ENCODE results near the gene GPC1.

The GPC1 gene

DNA sequence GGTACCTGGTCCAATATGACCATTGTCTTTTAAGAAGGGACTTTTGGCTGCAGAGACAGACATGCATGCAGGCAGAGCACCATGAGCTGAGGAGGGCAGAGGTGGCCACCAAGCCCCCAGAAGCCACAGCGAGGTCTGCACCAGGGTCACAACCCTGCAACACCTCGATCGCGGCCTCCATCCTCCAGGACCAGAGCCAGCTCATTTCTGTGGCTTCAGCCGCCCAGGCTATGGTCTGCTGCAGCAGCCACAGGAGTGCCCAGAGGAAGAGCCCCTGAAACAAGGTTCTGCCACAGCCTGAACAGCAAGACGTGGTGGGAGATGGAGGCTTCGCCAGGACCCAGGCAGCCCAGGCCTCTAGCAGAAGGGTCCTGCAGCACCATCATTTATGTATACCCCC, 68.4 kb downstream of the GPC1 start:
- DNase-seq: no peak

- DNase-seq: no peak
Observed at GRCh38 chr2:240505910-240506309, 70.4 kb downstream of the GPC1 start.

- DNase-seq: no peak
Observed at GRCh38 chr2:240506406-240507059, 71.1 kb downstream of the GPC1 start.

GRCh38 chr2:240507060-240507777, 71.8 kb downstream of the GPC1 start:
- no peak for DNase-seq

DNA sequence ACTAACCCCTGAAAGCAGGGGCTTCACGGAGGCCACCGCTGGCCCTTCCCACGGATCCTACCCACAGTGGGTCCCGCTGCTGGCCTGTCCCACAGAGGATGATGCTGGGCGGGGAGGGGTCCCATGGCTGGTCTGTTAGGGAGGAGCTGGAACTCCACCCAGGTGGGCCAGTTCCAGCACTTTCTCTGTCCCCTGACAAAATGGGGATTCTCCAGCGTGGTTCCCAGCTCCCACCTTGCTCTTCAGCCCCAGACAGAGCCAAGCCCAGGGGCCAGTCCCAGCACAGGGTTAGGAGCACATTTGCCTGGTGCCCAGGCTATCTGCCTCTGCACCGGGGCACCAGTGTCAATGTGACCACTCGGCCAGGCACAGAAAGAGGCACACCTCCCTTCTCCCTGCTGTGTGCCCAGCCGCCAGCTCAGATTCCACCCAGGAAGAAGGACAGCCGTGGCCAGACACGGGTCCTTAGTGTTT, 72.4 kb downstream of the GPC1 start:
- no peak for DNase-seq

DNA sequence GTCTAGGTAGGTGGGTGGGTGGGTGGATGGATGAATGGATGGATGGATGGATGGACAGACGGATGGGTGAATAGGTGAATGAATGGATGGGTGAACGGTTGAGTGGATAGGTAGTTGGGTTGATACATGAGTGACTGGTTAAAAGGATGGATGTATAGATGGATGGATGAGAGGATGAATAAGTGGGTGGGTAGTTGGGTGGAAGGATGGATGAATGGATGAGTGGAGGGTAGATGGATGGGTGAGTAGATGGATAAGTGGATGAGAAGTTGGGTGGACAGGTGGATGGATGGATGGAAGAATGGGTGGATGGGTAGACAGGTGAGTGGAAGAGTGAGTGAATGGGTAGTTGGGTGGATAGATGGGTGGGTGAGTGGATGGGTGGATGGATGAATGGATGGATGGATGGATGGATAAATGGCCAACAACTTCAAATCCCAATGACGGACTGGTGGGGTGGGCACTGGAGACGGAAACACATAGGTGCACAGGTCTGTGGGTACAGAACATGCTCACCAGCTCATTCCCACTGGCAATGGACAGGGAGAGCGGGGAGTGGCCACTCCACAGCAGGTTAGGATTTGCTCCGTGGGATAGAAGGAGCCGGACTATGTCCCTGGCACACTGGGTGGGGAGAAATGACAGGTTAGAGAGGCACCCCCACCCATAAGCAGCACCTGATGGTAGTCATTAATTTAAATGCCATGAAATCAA, 73.5 kb downstream of the GPC1 start:
- no peak for DNase-seq

DNA sequence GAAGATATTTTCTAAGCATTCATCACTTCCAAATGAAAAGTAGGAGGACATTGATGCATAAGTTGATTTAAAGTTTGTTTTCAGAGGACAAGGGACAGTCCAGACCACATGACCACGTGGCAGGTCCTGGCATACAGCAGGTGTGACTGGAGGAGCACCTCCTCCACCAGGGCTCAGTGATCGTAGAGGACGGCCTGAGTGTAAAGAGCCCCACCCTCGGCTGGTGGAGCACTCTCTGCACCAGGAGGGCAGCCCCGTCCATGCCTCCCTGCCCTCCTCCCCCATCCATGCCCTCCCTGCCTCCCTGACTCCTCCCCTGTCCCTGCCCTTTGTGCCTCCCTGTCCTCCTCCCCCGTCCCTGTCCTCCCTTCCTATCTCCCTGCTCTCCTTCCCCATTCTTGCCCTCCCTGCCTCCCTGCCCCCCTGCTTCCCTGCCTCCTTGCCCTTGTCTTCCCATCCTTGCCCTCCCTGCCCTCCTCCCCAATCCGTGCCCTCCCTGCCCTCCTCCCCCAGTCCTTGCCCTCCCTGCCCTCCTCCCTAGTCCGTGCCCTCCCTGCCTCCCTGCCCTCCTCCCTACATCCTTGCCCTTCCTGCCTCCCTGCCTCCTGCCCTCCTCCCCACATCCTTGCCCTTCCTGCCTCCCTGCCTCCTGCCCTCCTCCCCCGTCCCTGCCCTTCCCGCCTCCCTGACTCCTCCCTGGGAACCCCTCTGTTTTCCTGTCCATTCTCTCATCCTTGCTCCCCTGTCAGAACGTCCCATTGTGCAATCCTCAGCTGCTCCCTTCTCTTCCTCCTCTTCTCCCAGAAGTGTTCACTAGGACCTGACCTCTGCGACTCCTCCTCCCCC, 74.4 kb downstream of the GPC1 start:
- no peak for DNase-seq

- no peak for DNase-seq
Observed at GRCh38 chr2:240510513-240511210, 75.2 kb downstream of the GPC1 start.

DNA sequence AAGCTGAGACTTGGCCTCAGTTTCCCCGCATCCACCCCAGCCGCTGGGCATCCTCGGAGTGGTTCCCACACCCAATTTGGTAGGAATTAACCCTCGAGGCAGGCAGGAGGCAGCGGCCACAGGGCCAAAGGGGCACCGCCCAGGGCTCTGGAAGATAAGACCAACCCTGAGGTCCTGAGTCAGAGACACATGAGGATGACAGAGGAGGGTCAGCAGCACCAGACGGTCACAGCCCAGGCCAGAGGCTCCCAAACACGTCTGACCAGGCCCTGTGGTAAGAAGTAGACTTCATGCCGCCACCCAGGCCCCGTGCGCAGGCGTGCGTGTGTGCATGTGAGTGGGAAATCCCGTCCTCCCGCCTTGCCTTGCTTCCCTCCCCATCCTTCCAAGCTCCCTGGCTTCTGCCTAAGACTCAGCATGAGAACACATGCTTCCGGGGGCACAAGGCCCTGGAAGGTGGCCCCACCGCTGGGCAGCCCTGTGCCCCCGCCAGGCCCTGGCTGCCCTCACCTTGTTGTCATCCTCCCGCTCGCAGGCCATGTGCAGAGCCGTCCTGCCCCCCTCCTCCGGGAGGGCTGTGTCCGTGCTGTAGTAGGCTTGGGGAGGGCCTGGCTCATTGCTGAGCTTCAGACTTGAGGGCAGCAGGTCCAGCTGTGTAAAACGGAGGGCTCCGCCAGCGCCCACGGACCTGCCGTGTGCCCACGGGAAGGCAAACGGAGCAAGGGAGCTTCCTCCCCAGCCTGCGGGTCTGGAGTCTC, 76.1 kb downstream of the GPC1 start:
- DNase-seq: no peak

DNA sequence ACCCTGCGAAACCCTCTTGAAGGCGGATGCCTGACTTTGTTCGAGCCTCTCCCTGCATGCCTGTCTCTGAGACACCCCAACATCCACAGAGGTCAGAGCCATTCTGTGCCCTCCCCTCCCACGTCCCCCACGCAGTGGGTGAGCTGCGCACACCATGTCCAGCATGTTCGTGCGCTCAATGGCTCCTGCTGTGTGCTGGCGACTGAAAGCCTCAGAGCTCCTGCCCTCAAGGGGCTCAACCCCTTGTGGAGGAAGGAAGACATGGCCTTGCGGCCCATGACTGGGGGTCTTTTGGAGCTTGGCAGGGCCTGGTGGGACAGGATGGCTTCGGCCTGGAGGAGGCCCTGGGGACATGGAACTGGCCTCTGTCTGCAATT, 76.6 kb downstream of the GPC1 start:
- no peak for DNase-seq

DNA sequence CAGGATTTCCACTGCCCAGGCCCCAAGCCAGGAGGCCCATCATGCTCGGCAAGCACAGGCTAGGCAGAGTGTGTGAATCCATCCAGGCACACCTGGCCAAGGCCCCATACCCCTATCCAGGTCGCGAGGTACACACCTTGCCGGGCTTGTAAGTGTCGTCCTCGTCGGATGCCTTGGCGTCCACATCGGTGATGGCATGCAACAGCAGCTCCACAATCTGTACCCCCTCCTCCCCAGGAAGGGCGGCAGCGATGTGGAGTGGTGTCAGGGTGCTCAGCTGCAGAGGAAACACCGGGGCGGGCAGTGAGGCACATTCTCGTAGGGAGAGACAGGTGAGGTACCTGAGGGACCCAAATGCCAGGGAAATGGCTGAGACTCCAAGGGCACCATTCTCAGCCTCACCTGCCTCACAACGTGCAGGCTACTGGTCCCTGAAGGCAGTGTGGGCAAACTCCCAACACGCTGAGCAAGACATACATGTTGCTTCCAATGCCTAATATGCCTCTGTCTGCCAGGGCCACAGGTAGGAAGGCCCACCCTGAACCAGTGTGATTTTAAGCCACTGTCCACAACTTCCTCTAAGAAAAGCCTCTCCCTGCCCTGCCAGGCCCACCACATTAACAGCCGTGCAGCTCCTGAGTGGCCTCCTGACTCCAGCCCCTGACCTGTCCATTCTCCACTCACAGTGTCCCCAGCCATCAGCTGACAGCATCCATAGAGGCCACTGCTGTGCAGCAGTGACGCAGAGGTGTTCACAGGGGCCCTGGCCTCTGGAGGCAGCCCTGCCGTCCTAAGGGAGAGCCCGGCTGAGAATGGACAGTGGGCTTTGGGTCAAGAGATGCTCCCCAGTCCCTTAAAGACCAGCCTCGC, 77.4 kb downstream of the GPC1 start:
- DNase-seq: no peak

DNA sequence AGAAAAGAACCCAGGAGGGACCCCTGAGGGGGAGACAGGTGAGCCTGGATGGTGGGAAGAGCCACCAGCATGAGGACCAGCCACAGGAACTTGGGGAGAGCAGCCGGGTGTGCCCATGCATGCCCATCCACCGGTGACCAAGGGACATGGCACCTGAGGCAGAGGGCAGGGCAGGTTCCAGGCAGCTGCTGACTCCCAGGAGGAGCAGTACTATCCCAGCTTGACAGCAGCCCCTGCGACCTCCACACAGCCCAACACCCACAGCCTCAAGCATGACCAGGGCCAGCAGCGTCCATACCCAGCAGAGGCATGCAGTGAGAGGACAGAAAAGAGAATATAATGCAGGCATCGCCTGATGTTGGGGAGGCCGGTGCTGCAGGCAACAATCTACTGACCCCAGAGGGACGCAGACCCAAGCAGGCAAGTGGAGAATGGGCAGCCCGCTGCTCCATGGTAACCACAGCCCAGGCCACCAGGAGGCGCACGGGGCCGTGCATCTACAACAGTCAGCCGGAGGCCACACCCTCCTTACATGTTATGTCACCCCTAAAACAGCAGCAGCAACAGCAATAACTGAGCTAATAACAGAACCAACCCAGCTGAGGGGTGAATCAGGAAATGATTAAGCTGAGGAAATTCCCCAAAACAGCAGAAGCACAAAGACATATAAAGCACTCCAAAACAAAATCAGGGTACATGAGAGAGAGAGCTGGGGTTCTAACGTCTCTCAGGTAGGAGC, 78.3 kb downstream of the GPC1 start:
- peak; percentile 16 to 20 for DNase-seq

- no peak for DNase-seq
Observed at GRCh38 chr2:240514631-240515030, 79.2 kb downstream of the GPC1 start.

GRCh38 chr2:240517342-240517741, 81.9 kb downstream of the GPC1 start:
- DNase-seq: no peak
